Neuronal stem cell (in vitro differentiated cells): Measurements from ENCODE around the gene LCE2D.

ENCODE experiments used
- DNase-seq: peaks from one replicate; pipeline ENCODE4 v3.0.0-alpha.2; 2013; ENCODE audit warnings: low spot score
- H2AFZ ChIP-seq: one replicate; pipeline ENCODE4 v1.6.1; 2013; ENCODE audit warnings: mild to moderate bottlenecking, low read length, inconsistent platforms
- H2AK5ac ChIP-seq: 2 replicates; pipeline ENCODE4 v1.6.1; 2013; ENCODE audit warnings: low read depth, mild to moderate bottlenecking, inconsistent platforms, low read length, moderate library complexity, mixed read lengths
- H2BK120ac ChIP-seq: 2 replicates; pipeline ENCODE4 v1.6.1; 2013; ENCODE audit warnings: low read depth, mild to moderate bottlenecking, inconsistent platforms, low read length, moderate library complexity, mixed read lengths
- H2BK12ac ChIP-seq: one replicate; pipeline ENCODE4 v1.6.1; 2013; ENCODE audit warnings: low read length, inconsistent platforms
- H2BK15ac ChIP-seq: 2 replicates; pipeline ENCODE4 v1.6.1; 2013; ENCODE audit warnings: mild to moderate bottlenecking, low read length, inconsistent platforms, mixed read lengths
- H2BK5ac ChIP-seq: one replicate; pipeline ENCODE4 v1.6.1; 2013; ENCODE audit warnings: inconsistent platforms, mild to moderate bottlenecking, low read length, moderate library complexity
- H3K14ac ChIP-seq: one replicate; pipeline ENCODE4 v1.6.1; 2013; ENCODE audit warnings: low read length, inconsistent platforms
- H3K18ac ChIP-seq: 2 replicates; pipeline ENCODE4 v1.6.1; 2013; ENCODE audit warnings: low read length, inconsistent platforms
- H3K23ac ChIP-seq: 2 replicates; pipeline ENCODE4 v1.6.1; 2013; ENCODE audit warnings: low read depth, mild to moderate bottlenecking, mixed read lengths, low read length, inconsistent platforms; ENCODE audit not compliant: poor library complexity
- H3K27ac ChIP-seq: replicated peaks from 3 replicates; pipeline ENCODE4 v1.5.1; 2013; ENCODE audit warnings: low read length, inconsistent platforms
- H3K27me3 ChIP-seq, 3 experiments: 2 replicates each; pipeline ENCODE4 v1.6.1; 2013; ENCODE audit warnings: low read length in 3 of 3, mild to moderate bottlenecking in 2 of 3, inconsistent platforms in 1 of 3, low read depth in 1 of 3, mixed read lengths in 1 of 3, moderate library complexity in 1 of 3; ENCODE audit not compliant: control insufficient read depth in 3 of 3, insufficient read depth in 3 of 3
- H3K36me3 ChIP-seq, 2 donors: replicated peaks in 1 of 2; 2 replicates each; pipeline ENCODE4 v1.6.1; 2013; ENCODE audit warnings: low read length in 2 of 2; ENCODE audit not compliant: control insufficient read depth in 2 of 2, insufficient read depth in 2 of 2
- H3K4ac ChIP-seq: 2 replicates; pipeline ENCODE4 v1.6.1; 2013; ENCODE audit warnings: inconsistent platforms, mild to moderate bottlenecking, low read length, moderate library complexity
- H3K4me1 ChIP-seq, 2 donors: 1 replicate in 1 of 2; 2 replicates in 1 of 2; pipeline ENCODE4 v1.6.1; 2013; ENCODE audit warnings: low read length in 2 of 2, low read depth in 1 of 2; ENCODE audit not compliant: control insufficient read depth in 2 of 2, insufficient read depth in 1 of 2
- H3K4me2 ChIP-seq: one replicate; pipeline ENCODE4 v1.6.1; 2013; ENCODE audit warnings: mild to moderate bottlenecking, low read length, inconsistent platforms; ENCODE audit not compliant: insufficient read depth, poor library complexity, severe bottlenecking
- H3K4me3 ChIP-seq, 2 donors: 2 replicates each; pipeline ENCODE4 v1.5.1; 2013; ENCODE audit warnings: low read length in 2 of 2, mild to moderate bottlenecking in 2 of 2, inconsistent platforms in 1 of 2, moderate library complexity in 1 of 2
- H3K79me1 ChIP-seq: one replicate; pipeline ENCODE4 v1.6.1; 2013; ENCODE audit warnings: low read depth, mild to moderate bottlenecking, inconsistent platforms, low read length, moderate library complexity
- H3K9ac ChIP-seq: one replicate; pipeline ENCODE4 v1.6.1; 2013; ENCODE audit warnings: mild to moderate bottlenecking, low read depth, low read length, inconsistent platforms; ENCODE audit not compliant: poor library complexity
- H3K9me3 ChIP-seq, 2 donors: replicated peaks in 1 of 2; 2 replicates each; pipeline versions ENCODE3 to v1.6.1; 2013; ENCODE audit warnings: low read length in 2 of 2, mild to moderate bottlenecking in 2 of 2, inconsistent platforms in 1 of 2, low read depth in 1 of 2, mixed read lengths in 1 of 2, moderate library complexity in 1 of 2; ENCODE audit not compliant: control insufficient read depth in 2 of 2, insufficient read depth in 1 of 2
- H4K8ac ChIP-seq: one replicate; pipeline ENCODE4 v1.6.1; 2013; ENCODE audit warnings: low read depth, mild to moderate bottlenecking, inconsistent platforms, low read length, moderate library complexity
- H4K91ac ChIP-seq: one replicate; pipeline ENCODE4 v1.6.1; 2013; ENCODE audit warnings: low read length, low read depth, mild to moderate bottlenecking, inconsistent platforms; ENCODE audit not compliant: poor library complexity
- WGBS, 2 donors: extraction: QIAGEN DNeasy Blood & Tissue Kit; methylation state at CpG; one replicate each; pipeline ENCODE4 v1.1.7; 2013; ENCODE audit warnings: missing lambda C conversion rate in 2 of 2, mixed read lengths in 1 of 2; ENCODE audit not compliant: insufficient read length in 2 of 2, insufficient replicate concordance in 1 of 2; ENCODE audit errors: extremely low coverage in 2 of 2; 5-methylcytosine and 5-hydroxymethylcytosine counted together

The LCE2D gene

DNA sequence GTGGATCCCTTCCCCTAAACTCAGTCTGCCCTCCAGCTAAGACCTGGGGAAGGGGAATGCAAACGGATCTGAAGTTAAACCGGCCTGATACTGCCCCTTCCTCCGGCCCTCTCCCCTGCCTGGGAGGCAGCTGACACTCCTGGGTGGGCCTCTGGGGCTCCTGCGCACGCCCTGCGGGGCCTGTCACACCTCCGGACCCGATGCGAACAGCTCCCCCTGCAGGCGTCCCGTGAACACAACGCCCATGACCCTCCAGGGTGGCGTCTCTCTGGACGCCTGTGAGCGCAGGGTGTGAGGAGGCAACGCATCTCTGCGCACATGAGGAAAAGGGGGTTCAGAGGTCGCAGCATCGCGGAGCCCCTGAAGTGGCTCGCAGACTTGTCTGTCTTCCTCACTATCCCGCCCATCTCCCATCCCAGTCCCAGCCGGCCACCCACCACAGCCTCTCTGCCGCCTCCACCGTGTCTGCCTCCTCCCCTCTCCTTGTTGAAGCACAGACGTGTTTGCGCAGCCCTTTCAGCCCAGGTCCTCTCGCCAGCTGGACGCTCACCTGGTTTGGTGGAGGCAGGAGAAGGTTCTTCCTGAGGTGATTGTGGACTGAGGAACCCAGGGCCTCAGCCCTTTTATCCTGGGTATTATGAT lies 39.9 kb upstream of the LCE2D start:
- Histone ChIP-seq H3K9me3 (peaks cover 0 to 45% of the 10 kb centered on the region in 2 donors), H3K9ac (no peak overlapping the region), H2BK120ac (no peak overlapping the region), H3K79me1 (no peaks in the 10 kb centered on the region), H2AFZ (no peak overlapping the region), H2BK12ac (peak overlapping the region; percentile 52), H2AK5ac (no peak overlapping the region), H3K36me3 (no peaks in the 10 kb centered on the region), H2BK15ac (no peak overlapping the region), H4K91ac (no peak overlapping the region), H4K8ac (no peak overlapping the region), H3K23ac (no peak overlapping the region), H3K4me1 (no peaks in the 10 kb centered on the region), H3K18ac (no peak overlapping the region), H3K4me3 (peak overlapping the region in 1 of 2 donors; percentile 33), H3K4ac (no peak overlapping the region), H2BK5ac (no peak overlapping the region), H3K27me3 (no peaks in the 10 kb centered on the region), H3K27ac (no peak overlapping the region), H3K4me2 (no peak overlapping the region), H3K14ac (no peak overlapping the region)
- no CpG with 5 or more reads among the region's 29 CpGs for WGBS, 2 donors
- no peak for DNase-seq

- no peak overlapping the region for H2AFZ ChIP-seq
- H3K27ac ChIP-seq: no peak overlapping the region
- H3K9me3 ChIP-seq: peaks cover 0 to 49% of the 10 kb centered on the region in 2 donors
- no peaks in the 10 kb centered on the region for H3K27me3 ChIP-seq
- WGBS, 2 donors: no CpG with 5 or more reads among the region's 1 CpG
- no peak overlapping the region for H4K91ac ChIP-seq
- no peak overlapping the region for H3K4me3 ChIP-seq
- no peak overlapping the region for H2AK5ac ChIP-seq
- no peak overlapping the region for H3K14ac ChIP-seq
- H3K9ac ChIP-seq: no peak overlapping the region
- H3K4me1 ChIP-seq: no peaks in the 10 kb centered on the region
- H2BK15ac ChIP-seq: no peak overlapping the region
- no peak overlapping the region for H2BK5ac ChIP-seq
- no peak overlapping the region for H2BK12ac ChIP-seq
- no peak overlapping the region for H3K4me2 ChIP-seq
- no peak overlapping the region for H3K23ac ChIP-seq
- H4K8ac ChIP-seq: no peak overlapping the region
- H3K36me3 ChIP-seq: no peaks in the 10 kb centered on the region
- H3K4ac ChIP-seq: no peak overlapping the region
- DNase-seq: no peak
- no peak overlapping the region for H2BK120ac ChIP-seq
- no peak overlapping the region for H3K18ac ChIP-seq
- no peaks in the 10 kb centered on the region for H3K79me1 ChIP-seq
These were observed 36.4 kb upstream of the LCE2D start for GRCh38 chr1:152626744-152627143.

GRCh38 chr1:152630596-152630995 lies 32.6 kb upstream of the LCE2D start:
- H2BK120ac ChIP-seq: no peak overlapping the region
- H3K4me2 ChIP-seq: no peak overlapping the region
- H3K27ac ChIP-seq: no peak overlapping the region

DNA sequence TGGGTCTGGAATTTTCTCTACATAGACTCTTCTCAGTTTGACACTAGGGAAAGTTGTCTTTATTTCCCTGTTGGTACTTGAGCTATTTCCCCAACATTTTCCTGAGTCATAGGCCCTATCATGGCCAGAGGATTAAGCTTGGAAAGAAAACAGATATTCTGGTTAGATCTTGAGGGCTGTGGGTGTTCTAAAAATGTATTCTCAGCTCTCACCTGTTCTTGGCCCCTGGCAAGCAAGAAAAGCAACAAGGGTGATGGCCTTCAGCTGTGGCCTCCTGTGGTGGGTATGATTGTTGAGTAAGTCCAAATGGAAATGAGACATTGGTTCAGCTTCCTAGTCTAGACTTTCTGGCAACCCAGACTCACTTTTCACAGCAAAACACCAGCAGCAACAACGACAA lies 22.8 kb upstream of the LCE2D start:
- Histone ChIP-seq H4K91ac (no peak overlapping the region), H3K27me3 (no peaks in the 10 kb centered on the region), H3K36me3 (no peaks in the 10 kb centered on the region), H3K9me3 (peaks cover 0 to 16% of the 10 kb centered on the region in 2 donors), H2BK120ac (no peak overlapping the region), H3K18ac (no peak overlapping the region), H2AFZ (no peak overlapping the region), H2BK12ac (no peak overlapping the region), H3K4me1 (no peaks in the 10 kb centered on the region), H3K4ac (no peak overlapping the region), H2AK5ac (no peak overlapping the region), H4K8ac (no peak overlapping the region), H3K14ac (no peak overlapping the region), H3K4me2 (no peak overlapping the region), H3K79me1 (no peaks in the 10 kb centered on the region), H2BK15ac (no peak overlapping the region), H3K9ac (no peak overlapping the region), H2BK5ac (no peak overlapping the region), H3K23ac (no peak overlapping the region), H3K27ac (no peak overlapping the region), H3K4me3 (no peak overlapping the region)
- WGBS, 2 donors: no CpG with 5 or more reads among the region's 1 CpG
- no peak for DNase-seq

More at GRCh38 chr1:152630596-152630995, 32.6 kb upstream of the LCE2D start:
- Histone ChIP-seq H3K4me3 (no peak overlapping the region), H3K14ac (no peak overlapping the region), H2AK5ac (no peak overlapping the region), H2AFZ (no peak overlapping the region), H2BK5ac (no peak overlapping the region), H3K9me3 (peaks cover 0 to 29% of the 10 kb centered on the region in 2 donors), H3K36me3 (no peaks in the 10 kb centered on the region), H3K23ac (no peak overlapping the region), H3K4me1 (no peaks in the 10 kb centered on the region), H3K79me1 (no peaks in the 10 kb centered on the region), H2BK15ac (no peak overlapping the region), H2BK12ac (no peak overlapping the region), H4K91ac (no peak overlapping the region), H3K9ac (no peak overlapping the region), H3K27me3 (no peaks in the 10 kb centered on the region), H3K4ac (no peak overlapping the region), H4K8ac (no peak overlapping the region), H3K18ac (no peak overlapping the region)
- WGBS, 2 donors: no CpG with 5 or more reads among the region's 3 CpGs
- DNase-seq: no peak
